Activated CD8-positive, alpha-beta memory T cell treated with anti-CD3 and anti-CD28 coated beads for 4 hours (primary cell): Measurements from ENCODE around the gene THAP10.
"Not testable (repeated sequence)": the region's sequence is repeated elsewhere in the genome, so short reads cannot be mapped to it uniquely, and the experiment has no call there.

Experiments
- DNase-seq, 2 donors: peaks; one replicate each; pipeline ENCODE4 v3.0.0-alpha.2; 2020; ENCODE audit warnings: low read depth in 2 of 2

The THAP10 gene

DNA sequence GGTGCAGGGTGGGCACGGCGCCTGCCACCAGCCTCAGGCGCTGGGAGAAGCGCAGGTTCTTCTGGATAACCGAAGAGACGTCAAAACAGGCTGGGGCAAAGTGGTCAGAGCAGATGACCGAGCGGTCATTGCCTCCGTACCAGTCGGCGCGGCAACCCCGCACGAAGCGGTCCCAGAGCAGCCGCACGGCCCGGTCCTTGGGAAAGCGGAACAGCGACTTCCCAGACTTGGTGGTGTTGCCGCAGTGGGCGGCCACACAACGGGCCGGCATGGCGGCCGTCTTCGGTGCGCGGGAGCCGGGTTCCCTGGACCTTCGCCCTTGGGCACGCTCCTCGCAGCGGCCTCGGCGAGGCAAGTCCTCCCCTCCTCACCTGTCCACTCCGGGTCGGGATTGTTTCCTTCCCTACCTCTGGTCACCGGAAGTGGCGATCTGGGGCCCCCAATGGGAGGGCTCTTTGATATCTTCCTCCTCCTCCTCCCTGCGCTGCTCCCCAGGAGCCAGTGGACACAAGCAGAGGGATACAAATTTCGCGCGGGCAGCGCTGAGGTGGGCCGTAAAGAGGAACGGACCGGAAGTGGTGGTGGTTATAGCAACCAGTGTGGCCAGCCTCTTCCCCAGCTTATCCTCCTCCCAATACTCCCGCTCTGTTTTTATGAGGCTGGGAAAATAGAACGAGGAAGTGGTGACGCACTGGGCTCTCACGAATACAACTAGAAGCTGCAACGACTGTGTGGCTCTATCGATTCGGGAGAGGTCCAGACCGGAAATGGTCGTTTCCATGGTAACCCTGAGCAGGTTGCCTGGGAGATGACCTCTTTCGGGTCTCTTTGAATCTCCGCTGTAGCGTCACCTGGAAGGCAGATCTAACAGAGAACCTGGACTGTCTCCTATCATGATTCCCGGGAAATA is at the start of gene THAP10, which contains the start of gene LRRC49:
Gene THAP10 (minus strand): TSS at position 432 of the 910 bp plus-strand sequence. CDS start 161 bp downstream, at position 271.
Gene LRRC49 (plus strand): TSS at position 825 of the 910 bp plus-strand sequence. CDS start 69 bp downstream, at position 894.
- DNase-seq: no peak

DNA sequence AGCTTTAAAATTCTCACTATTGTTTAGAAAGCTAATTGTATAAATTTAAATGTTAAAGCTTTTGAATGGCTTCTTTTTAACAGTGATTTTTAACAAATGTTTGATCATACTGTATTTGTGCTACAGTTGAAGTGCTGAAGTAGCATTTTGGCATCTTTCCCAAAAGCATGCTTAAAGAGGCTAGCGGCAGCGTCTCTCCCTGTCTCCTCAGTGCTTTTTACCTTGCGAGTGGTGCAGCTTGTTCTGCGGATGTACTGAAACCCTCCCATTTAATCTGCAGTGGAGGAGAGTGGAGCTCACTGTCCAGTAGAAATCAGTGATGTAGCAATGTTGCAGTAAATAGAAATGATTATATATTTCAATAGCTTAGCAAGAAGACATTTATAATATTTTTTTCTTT is 44.1 kb upstream of the THAP10 start:
- no peak for DNase-seq

DNA sequence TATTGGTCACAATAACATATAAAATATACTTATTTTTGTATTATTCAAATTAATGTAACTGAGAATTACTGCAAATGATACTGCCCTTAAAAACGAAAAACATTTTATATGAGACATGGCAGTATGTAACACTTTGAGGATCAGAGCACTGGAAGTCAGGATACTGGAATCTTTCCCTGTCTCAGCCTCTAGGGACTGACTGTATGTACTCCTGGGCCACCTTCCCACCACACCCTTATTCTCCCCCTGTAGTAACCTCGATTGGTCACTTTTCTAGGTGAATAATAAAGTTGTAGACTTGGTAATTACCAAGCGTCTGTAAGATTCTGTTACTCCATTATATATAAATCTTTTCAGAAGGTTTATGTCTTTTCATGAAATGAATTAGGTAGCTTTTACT is 43.4 kb upstream of the THAP10 start:
- DNase-seq: no peak

DNA sequence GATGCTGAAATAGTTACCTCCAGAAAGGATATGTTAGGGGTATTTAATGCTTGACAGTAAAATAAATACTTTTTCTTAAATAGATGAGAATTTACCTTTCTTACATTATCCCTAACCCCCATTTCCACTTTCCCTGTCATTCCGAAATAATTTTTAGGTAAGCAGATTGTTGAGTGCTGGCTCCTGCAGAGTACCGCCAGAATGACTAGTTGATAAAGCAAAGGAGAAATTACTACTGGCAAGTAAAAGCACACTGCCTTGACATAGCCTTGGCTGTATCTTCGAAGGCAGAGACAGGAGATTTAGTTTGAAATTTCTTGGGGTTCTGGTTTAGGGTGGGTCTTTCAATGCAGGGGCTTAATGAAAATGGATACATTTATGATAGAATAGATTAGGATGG is 41.2 kb upstream of the THAP10 start:
- DNase-seq: no peak

DNA sequence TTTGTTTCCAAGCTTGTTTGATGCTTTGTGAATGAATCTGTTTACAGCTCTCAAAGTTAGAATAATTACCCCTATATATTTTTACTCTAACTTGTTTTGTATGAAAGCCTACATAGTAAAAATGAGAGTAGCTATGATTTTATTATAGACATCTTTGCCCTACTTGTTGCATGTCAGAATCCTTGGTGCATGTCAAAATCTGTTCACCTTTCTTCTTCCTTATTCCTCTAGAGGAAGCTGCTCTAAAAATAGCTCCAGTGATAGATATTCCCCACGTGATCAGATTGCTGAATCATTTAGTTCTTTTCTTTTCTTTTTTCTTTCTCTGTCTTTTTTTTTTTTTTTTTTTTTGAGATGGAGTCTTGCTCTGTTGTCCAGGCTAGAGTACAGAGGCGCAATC is 40.2 kb upstream of the THAP10 start:
- no peak for DNase-seq

DNA sequence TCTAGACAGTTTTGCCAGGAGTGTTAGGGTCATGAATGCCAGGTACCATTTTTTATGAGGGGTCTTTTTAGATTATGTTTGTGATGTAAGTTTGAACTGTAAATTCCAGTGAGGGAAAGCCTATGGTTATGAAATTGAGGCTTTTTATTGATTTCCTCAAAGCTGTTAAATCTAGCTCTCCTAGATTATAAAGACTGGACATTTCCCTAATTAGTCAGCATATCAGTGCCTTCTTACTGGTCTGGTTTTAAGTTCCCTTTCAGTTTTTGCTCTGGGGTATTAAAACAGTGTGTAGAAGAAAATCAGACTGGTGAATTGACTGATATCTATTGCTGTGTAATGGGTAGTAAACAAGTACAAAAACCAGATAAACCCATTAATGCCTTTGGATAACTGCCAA is 39.6 kb upstream of the THAP10 start:
- DNase-seq: no peak

DNA sequence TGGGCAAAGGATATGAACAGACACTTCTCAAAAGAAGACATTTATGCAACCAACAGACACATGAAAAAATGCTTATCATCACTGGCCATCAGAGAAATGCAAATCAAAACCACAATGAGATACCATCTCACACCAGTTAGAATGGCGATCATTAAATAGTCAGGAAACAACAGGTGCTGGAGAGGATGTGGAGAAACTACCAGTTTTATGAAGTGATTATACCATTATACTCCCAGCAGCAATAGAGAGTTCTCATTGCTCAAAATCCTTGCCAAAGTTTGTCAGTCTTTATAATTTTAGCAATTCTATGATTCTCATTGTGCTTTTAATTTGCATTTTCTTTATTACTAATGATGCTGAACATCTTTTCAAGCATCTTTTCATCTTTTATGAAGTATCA is 34.7 kb upstream of the THAP10 start:
- not testable (repeated sequence) for DNase-seq

DNA sequence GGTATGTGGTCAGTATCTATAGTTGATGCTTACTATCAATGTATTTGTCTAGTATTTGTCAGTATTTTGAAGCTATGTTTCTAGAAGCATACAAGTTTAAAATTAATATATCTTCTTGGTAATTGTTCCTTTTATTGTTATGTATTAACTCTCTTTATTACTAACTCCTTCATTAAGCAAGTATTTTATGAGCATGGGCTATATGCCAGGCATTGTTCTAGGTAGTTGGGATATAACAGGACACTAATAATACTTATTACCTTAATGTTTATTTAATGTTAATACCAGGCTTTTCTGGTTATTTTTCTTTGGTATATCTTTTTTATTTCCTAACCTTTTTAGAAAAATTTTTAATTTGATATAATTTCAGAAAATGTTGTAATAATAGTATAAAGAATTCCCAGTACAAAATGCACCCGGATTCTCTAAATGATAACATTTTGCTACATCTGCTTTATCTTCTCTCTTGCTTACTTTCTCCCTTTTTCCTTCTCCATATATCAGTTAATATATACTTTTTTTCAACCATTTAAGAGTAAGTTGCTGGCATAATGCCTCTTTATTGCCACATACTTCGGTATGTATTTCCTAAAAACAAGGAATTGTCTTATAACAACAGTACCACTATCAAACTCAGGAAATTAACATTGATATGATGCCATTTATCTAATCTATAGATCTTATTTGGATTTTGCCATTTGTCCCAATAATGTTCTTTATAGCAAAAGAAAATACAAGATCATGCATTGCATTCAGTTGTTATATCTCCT is 31.3 kb upstream of the THAP10 start:
- DNase-seq: no peak

DNA sequence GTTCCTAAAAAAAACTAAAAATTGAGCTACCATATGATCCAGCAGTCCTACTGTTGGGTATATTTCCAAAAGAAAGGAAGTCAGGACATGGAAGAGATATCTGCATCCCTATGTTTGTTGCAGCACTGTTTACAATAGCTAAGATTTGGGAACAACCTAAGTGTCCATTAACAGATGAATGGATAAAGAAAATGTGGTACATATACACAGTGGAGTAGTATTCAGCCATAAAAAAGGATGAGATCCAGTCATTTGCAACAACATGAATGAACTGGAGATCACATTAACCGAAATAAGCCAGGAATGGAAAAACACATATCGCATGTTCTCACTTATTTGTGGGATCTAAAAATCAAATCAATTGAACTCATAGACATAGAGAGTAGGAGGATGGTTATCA is 29.9 kb upstream of the THAP10 start:
- no peak for DNase-seq

DNA sequence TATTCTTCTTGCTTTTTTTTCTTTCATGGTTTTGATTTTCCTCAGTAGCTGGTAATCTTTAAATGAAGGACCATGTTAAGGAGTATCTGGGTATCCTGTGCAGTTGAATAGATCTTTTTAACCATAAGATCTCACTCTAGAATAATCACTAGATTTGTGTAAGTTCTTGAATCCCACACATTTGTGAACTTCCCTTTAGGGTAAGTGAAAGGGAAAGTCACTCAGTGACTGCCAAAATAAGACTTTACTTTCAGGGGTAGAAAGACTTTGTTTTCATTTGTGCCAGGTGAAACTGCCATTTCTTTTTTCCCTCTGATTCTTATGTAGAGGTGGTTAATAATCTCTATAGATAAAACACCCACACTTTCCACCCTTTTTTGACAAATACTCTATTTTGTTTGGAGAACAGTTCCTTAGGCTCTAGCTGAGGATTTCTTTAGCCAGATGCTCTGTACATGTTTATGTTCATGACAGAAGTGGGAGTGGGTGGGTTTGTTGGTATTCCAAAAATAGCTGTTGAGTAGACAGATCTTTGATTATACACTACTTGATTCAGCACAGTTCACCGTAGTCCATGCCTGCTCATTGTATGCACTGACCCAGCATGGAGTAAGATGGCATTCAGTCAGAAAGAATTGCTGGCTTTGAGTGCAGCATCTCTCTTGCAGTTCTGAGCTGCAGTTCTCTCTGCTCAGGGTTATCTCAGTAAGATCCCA is 28.9 kb upstream of the THAP10 start:
- no peak for DNase-seq

DNA sequence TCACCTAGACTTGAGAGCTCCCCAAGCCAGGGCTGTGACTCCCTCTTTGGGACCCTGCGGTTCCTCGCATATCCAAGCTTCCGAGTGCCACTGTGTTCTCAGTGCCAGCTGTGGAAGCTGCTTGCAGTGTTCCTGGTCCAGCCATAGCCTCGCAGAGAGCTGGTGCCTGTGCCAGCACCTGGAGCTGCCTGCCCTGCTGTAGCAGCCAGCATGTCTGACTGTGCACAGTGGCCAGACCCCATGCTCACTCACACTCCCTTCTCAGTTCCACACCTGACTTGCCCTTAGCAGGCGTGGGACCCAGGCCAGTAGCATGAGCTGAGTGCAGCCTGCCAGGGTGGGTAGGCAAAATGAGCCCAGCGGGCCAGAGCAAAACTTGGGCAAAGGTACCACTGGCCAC is 25.7 kb upstream of the THAP10 start:
- DNase-seq: no peak

DNA sequence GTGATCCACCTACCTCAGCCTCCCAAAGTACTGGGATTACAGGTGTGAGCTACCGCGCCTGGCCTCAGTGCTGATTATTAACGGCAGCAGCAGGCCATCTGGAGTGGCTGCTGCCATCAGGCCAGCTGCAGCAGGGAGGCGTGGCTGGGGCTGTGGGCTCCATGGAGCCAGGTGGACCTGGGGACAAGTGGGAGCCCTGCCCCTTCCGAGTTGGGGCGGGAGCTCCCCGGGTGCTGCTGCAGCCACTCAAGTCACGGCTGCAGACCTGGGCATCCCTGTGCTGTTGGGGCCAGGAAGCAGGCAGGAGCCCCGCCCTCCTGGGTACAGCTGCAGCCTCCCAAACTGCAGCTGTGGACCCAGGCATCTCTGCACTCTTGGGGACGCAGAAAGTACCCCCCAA is 24.3 kb upstream of the THAP10 start:
- DNase-seq: no peak

DNA sequence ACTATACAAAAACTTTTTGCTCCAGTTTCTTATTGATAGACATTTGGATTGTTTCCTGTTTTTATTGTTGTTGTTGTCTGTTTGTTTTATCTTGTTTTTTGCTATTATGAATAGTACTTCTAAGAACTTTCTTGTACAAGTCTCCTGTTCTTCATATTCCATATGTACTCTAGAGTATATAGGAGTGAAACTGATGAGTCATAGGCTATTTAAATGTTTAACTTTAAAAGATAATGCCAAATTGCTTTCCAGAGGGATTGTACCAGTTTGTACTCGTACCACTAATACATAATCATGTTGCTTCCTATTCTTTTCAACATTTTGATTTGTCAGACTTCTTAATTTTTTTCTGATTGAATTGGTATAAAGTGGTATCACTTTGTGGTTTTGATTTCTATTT is 20.0 kb upstream of the THAP10 start:
- DNase-seq: no peak

DNA sequence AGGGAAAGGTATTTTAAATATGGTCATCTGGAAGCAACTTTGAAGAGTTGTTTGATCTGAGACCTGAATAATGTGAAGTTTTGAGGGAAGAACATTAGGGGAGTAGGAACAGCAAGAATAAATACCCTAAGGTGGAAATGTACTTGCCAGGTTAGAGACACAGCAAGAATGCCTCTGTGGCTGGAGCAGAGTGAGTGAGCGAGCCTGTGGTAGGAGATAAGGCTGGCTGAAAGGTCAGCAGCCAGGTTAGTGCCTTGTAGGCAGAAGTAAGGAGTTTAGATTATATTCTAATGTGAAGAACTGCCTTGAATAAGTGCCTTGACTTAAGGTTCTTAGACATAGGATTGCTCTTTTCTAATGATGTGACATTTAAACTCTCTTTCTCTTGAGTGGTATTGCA is 18.7 kb upstream of the THAP10 start:
- DNase-seq: no peak

DNA sequence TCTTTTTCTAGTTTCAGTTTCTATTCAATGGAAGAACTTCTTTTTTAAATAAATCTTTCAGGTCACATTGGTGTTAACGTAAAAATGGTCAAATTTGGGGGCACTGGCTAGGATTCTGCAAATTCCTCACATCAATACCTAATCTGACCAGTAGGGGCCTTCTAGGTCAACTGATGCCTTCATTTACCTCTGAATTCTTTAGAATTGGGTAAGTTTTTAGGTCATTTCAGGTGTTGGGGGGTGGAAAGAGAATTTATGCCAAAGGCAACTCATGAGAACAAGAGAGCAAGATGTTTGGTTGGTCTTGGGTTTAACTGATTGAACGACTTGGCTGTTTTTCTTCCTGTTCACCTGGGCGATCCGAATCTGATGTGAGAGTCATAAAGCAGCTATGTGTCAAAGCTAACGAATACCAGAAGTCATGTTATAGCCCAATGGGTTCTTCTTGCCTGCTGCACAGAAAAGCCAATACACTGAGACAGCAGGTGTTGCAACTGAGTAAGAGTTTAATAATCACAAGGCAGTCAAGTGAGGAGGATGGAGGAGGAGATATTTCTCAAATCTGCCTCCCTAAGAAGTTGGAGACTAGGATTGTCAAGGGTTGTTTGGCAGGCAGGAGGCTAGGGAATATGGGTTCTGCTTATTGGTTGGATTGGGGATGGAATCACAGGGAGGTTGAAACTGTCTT is 15.7 kb upstream of the THAP10 start:
- DNase-seq: no peak

DNA sequence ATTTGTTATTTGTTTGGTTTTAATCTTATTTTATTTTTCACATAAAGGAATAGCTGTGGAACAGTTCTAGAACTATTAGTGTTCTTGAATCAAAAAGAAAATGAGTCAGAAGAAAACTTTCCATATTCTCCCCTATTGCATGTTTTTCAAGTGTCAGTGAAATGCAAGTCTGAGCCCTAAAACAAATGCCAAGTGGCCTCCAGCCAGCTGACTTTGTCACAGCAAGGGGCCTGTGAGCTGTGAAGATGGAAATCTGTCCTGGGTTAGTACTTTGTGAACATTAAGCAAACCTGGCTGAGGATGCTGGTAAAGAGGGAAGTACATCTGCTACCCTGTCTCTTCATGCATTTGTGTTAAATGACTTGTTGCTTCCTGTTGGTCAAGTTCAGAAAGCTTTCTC is 14.6 kb upstream of the THAP10 start:
- no peak for DNase-seq

DNA sequence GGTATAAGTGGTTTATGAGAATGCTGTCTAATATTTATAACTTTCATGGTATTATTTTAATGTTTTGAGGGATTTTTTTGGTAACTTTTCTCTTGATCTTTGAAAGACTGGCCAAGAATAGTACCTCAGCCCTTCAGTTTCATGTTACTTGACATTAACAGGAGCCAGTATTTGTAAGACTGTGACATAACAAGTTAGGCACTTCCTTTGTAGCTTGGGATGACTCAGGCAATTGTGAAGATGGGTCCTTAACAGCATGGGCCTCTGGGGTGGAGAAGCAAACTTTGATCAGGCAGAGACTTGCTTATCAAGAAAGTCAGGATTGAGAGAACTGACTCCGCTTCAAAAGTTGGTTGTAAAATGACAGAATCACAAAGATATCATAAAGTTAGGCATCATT is 9.9 kb upstream of the THAP10 start:
- DNase-seq: no peak

DNA sequence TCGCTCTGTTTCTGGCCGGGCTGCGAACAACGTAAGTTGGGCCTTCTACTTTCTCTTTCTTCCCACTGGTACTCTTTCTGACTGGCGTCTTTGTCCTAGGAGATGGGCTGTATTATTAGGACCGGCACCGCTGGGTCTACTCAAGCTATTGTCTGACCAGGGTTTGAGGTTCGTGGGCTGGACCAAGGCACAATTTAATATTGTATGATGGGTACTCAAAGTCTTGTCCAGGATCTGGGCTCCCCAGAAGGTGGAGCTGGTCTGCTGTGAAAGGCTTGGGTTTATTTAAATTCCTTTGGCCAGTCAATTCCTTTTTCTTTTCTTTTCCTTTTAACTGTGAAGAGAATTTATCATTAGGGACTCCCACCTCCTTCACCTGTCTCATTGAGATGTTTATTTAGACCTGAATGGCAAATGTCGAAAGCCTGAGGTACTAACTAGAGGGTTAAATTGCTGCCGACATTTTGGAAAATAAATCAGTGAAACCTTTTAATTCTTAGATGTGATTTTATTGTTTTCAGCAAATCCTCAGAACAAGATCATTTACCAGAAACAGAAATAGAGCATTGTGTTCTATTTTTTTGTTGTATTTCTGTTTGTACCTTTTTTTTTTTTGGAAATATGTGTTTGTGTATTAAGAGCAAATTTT is 803 bp upstream of the THAP10 start:
- DNase-seq: no peak

DNA sequence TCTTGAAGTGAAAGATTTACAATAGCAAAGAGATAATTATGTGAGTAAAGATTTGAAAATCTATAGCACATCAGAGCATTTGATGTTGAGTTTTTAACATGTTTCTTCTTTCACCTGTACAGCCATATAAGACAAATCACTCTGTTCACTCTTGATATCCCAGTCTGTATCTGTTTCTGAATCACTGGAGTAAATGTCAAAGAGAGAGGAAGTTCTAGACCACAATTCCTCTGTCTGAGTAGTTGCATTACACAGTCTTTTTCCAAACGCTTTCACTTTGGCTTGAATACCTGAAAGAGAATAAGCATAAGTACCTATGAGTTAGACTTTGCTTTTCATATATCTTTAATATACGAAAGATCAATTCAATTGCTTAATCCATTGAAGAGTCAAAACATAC is 9.9 kb downstream of the THAP10 start:
- DNase-seq: no peak

DNA sequence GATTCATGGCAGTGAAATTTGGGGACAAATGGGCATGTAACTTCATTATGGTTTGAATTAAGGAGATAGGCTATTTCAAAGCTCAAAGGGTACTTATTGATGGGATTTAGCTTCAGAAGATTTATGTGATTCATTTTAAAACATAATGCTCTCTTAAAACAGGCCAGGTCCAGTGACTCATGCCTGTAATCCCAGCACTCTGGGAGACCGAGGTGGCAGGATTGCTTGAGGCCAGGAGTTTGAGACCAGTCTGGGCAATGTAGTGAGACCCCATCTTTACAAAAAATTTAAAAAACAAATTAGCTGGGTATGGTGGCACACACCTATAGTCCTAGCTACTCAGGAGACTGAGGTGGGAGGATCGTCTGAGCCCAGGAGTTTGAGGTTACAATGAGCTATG is 11.5 kb downstream of the THAP10 start:
- no peak for DNase-seq

DNA sequence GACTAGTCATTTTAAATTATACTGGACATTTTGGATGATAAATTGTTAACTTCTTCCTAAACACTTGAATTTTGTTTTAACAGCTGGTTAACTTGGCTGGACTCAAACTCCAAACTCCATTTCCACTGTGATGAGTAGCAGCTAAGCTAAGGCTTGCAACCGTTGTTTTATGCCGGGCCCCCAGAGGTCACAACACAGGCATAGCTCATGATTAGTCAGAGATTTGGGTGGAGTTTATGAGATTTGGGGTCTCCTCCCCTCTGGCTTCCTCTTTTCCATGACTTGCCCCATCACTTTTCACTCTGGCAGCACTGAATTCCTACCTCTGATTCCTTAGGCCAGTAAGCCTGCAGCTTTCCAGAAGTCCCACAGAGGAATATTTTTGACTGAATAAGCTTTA is 12.8 kb downstream of the THAP10 start:
- no peak for DNase-seq
